ENCODE results near the gene CRYBA2. TPM values are rescaled to one million over a fixed set of nuclear protein-coding genes. Genes with fewer than 3 reads are reported as not detected.

The CRYBA2 gene
- total RNA-seq, 1 experiment from 2014 or later, result not detected

DNA sequence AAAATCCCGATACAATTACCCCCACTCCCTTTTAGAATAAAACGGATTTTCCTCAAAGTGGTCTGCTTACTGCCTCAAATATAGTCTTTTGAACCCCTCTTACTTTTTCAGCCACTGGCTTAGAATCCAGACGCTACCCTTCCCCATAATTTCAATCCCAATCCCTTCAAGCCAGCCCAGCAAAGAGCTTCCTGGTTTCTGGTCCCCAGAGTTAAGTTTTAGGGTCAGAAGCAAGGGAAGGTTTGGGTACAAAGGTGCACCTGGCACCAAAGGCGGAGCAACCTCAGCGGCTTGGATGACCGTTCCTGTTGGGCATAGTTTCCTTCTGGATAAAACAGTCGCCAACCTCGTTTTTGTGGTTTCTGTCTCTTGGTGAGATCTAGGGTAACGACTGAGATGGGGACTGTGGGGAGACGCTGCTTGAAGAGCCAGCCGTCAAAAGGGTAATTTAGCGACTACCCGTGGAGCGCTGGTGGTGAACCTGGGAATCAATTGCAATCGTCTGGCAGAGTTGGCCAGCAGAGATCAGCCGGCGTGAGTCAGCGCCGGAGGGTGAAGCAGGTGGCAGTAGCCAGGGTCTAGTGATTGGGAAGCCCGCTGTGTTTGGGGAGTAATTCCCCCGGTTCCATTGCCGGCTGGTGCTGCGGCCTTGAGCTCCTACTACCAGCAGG, 9.8 kb downstream of the CRYBA2 start:
- DNase-seq (ENCODE audit: extremely low read depth, low read depth), result no peak

DNA sequence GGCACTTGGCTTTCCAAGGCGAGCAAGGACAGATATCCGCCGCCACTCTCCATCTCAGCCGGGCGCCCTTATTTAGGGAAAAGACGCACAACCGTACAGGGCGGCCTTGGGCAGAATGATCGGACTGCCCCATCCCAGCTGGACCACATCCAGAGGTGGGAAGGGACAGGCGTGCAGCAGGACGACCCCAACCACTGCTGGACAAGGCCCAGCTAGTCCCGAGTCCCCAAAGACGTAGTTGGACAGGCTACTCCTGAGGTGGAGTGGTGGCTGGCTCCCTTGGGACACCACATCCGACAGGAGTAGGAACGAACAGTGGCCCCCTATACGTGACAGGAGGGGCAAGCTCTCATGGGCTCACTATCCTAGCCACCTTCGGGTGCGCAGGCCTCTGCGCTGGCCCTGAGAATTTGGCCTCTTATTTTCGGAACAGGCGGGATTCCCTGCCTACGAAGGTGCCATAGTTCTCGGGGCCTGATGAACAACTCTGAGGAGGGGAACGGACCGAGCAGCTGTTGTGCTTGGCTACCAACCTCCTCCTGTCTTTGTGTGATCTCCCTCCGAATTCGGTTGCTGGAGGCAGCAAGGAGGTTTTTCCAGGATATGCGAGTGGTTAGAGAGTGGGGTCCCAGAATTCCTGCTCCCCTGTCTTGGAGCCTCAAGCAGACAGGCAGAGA, 10.5 kb downstream of the CRYBA2 start:
- DNase-seq (ENCODE audit: extremely low read depth, low read depth), result no peak

DNA sequence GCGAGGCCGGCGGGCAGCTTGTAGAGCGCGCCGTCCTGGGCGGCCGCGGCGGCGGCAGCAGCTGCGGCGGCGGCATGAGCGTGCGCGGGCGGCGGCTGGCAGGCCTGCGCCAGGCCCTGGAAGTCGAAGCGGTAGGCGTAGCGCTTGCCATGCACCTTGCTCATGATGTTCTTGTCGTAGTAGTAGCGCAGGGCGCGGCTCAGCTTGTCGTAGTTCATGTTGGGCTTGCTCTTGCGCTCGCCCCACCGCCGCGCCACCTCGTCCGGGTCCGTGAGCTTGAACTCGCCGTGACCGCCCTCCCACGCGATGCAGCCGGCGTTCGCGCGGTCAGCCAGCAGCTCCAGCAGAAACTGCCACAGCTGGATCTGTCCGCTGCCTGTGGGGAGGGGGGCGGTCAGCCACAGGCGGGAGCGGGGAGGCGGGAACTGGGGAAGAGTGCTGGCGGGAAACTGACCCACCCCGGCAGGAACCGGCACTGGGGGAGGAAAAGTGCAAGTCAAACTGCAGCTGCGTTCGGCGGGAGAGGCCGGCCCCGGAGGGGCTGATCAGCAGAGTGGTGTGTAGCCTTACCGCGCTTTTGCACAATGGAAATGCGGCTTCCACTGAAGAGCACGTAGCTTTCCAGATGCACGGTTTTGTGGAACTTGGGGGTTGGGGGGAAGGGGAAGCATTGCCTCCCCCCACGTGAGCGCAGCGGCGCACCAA, 11.2 kb downstream of the CRYBA2 start:
- no peak for DNase-seq (ENCODE audit: extremely low read depth, low read depth)

DNA sequence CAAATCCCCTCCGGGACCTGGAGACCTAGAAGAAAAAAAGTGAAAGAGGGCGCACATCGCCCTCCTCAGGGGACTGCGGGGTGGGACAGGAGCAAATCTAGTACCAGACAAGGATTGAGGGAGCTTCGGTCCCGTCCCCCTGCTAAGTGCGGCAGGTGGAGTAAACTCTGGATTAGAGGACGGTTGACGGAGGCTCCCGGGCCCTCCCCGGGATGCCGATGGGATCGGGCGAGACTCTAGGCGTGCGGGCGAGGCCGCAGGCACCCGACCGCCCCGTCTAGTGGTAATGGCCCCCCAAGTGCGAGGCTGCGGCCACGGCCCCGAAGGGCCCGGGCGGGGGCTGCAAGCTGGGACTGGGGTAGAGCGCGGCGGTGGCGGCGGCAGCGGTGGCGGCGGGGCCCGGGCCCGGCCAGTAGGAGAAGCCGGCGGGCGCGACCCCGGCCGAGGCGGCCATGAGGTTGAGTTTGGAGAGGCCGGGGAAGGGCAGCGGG, 11.8 kb downstream of the CRYBA2 start:
- DNase-seq (ENCODE audit: extremely low read depth, low read depth), result no peak

DNA sequence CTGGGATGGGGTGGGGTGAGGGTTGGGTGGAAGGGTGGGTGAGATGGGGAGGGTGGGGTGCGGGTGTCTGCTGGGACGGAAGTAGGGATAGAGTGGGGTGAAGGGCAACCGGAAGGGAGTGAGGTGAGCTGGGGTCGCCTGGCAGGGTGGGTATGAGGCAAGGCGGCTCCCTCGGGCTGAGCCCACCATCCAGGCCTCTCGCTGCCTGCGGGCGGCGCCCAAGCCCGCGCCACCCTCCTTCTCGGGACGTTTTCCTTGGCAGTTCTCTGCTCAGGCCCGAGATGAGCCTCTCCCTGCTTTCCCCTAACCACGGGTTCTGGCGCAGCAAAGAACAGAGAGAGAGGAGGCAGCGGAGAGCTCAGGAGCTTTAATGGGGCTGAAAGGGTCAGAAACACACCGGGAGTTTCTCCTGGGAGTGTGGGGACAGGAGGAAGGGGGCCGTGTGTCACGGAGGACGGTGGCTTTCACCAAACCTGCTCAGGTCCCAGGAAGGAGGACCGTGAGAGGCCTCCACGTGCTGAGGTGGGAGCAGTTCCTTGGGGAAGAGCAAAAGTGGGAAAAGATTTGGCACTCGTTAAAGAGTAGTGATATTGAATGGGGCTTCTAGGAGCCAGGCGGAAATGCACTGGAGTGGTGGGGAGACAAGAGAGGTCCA, 12.4 kb downstream of the CRYBA2 start:
- no peak for DNase-seq (ENCODE audit: extremely low read depth, low read depth)

DNA sequence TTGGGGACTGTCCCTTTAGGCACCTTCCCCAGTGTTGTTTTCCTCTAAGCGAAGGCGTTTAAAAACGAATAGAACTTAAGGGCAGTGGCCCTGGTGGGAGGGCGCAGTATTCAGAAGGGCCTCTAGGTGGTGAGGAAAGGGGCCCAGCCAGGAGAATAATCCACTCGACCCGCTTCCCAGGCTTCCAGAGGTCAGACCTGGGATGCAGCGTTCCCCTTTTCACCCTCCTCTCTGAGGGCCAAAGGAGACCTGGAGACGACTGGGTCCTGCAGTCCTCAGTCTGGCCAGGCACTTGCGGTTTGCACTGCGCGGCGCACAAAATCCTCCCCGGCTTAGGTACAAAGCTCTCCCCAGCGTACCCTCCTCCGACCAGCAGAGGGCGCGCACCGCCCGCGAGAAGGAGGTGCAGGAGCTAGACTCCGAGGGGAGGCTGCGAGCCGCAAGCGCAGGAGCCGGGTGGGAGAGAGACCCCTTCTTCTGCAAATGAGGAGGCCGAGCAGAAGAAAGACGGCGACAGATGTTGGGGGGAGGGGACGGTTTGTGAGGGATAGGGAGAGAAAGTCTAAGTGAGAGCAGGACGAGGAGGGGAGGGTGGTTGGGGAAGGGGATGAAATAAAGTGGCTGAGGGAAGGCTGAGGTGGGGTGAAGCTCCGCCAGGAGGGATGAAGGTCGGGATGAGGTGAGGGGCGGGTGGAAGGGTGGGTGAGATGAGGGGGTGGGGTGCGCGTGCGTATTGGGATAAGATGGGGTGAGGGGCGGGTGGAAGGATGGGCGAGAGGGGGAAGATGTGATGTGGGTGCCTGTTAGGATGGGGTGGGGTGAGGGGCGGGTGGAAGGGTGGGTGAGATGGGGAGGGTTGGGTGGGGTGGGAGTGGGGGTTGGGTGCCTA, 13.1 kb downstream of the CRYBA2 start:
- DNase-seq (ENCODE audit: extremely low read depth, low read depth), result peak; percentile 77

DNA sequence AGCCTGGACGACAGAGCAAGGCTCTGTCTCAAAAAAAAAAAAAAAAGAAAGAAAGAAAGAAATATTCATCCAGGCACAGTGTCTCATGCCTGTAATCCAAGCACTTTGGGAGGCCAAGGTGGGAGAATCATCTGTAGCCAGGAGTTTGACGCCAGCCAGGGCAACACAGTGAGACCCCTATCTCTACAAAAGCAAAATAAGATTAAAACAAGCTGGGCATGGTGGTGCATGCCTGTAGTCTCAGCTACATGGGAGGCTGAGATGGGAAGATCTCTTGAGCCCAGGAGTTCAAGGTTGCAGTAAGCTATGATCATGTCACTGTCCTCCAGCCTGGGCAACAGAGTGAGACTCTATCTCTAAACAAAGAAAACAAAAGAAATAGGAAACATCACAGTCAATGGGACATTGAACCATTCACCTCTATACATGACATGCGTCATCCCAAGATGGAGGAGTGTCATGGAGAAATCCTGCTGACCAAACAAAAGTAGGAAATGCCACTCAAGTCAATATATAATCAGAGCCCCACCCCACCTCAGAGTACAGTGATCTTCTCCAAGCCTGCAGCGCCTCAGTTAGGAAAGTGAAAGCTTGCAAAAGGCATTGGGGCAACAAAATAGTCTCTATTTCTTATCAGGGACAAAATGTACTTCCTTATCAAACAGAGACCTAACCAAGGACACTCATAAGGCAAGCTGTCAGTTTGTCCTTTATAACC, 18.0 kb downstream of the CRYBA2 start:
- no peak for DNase-seq (ENCODE audit: extremely low read depth, low read depth)

DNA sequence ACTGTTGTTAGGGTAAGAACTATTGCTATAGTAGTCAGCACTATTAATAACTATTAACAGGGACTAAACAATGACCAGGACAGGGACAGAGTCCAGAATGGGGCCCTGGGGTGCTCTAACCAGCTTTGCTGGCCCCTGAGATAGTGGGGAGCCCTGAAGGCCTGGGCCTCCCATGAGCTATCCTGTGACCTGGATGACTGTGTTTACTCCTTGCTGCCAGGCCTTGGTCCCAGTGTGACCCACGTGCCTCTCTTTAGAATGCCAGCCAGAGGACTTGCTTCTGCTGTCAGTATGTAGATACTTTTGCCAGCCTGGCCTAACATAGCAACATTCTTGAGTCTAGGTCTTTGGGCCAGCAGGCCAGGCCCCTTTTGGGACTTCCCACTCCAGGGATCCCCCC, 22.3 kb downstream of the CRYBA2 start:
- DNase-seq (ENCODE audit: extremely low read depth, low read depth), result no peak

DNA sequence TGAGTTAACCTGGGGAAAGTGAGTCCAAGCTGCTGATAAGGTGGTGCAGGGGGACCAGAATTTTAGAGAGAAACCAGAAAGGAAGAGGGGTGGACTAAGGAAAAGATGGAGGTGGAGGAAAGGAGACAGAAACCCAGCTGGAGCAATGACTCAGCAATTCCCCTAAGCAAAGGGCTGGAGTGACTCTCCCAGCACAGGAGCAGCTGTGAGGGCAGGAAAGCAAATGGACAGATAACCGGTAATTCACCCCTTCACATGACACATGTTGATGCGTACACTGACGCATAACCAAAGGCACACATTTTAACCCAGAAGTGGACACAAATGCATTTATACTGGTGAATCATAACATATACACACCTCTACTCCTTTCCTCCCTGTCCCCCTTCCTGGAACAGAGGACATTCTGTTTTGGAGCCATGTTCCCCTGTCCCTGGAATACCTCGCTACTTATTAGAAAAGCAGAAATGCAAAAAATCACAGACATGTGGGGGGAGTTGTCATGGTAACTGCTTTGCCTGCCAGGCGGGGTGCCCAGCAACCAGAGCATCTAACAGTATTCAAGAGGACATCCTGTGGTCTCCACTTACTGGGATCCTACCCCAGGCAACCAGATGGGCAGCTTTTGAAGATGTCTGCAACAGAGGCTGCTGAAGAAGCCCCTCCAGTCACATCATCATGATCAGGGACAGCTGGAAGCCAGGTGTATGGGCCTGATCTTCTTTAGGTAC, 29.0 kb downstream of the CRYBA2 start:
- peak; percentile 78 for DNase-seq (ENCODE audit: extremely low read depth, low read depth)

DNA sequence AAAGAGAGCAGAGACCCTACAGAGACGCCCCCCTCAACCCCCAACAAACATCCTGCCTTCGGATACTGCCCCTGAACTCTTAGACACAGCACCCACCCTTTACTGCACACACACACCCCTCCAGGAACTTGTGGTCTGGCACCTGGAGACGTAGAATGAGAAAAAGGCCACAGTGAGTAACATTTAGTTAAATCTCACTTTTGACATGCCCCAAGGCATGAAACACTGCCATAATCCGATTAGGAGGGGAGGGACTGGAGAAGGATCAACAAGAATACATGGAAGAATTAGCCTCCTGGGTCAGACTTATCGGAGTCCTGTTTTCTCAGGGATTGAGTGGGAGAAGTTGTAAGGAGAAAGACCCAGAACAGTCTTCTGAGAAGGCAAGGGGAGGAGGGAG, 29.6 kb downstream of the CRYBA2 start:
- DNase-seq (ENCODE audit: extremely low read depth, low read depth), result no peak

DNA sequence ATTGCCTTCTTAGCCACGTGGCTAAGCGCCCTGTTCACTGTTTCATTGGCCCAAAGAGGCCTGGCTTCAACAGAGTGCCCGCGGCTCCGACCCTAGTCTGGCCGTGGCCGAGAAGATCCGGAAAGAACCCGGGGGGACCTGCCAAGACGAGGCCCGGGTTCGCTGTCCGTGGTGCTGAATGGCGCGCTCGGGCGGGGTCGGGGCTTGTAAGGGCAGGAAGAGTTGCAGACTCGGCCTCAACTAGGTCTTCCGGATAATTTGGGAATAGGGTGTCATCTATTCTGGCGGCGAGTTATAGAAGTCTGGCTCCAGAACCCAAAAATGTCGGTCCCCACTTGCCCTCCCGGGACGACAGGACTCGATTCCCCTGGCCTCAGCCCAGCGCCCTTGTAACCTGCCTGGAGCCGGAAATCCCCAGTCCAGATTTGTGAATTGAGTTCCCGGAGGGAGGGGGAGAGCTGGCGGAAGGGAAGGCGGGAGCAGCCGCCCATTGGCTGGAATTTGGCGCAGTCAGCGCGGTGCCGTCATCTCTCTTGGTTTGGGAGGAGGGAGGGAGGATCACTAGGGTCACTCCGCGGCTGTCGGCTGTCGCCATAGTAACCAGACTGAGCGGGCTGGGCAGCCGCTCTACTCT, 30.2 kb downstream of the CRYBA2 start:
- peak; percentile 94 for DNase-seq (ENCODE audit: extremely low read depth, low read depth)

DNA sequence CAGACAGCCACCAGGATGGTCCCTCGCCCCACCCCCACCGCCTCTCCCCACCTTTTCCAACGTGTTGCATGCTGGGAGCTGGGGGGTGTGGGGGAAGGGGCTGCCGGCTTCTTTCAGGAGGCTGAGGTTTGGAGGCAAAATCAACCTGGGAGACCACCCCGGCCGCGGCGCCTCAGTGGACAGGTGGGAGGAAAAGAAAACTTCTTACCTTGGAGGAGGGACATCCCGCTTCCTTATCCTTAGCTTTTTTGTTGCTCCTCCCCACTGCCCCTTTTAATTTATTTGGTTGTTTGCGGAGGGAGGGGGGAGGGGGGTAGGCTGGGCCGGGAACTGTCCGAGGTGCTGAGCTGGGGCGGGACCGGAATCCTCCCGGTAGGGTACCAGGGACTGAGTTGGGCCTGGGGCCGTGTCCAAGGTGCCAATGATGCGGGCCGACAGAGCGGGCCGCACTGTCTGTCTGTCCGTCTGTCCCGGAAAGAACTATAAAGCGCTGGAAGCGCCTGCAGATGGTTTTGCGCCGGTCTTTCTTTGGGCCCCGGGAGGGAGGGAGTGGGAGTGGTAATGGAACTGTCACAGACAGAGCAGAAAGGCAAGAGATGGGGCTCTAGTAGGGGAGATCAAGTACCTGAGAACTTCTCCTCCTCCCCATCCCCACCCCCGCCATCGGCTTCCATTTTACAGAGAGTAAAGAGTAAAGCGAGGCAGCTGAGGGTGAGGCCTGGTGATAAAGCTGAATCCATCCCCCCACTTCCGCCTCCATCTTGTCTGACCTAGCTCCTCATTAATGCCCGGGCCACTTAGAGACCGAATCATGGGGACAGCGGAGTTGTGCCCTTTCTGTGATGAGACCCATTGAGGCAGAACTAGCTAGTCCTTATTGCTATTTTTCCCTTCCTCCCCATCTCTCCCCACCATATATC, 31.3 kb downstream of the CRYBA2 start:
- no peak for DNase-seq (ENCODE audit: extremely low read depth, low read depth)

DNA sequence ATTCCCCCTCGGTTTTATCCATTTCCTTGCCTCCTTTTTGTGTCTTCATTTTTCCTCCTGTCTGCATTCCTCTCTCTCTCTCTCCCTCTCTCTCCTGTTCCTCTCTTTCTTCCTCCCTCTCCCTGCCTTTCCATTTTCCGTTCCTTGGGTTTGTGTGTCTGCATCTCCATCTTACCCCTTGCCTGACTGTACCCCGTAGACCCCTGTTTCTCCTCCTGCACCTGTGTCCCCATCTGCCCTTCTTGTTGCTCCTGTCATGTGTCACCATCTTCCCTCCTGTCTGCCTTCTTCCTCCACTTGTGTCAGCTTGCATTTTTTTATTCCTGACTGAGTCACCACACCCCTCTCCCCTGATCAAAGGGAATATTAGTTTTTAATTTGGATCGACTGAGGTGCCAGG, 32.0 kb downstream of the CRYBA2 start:
- no peak for DNase-seq (ENCODE audit: extremely low read depth, low read depth)

DNA sequence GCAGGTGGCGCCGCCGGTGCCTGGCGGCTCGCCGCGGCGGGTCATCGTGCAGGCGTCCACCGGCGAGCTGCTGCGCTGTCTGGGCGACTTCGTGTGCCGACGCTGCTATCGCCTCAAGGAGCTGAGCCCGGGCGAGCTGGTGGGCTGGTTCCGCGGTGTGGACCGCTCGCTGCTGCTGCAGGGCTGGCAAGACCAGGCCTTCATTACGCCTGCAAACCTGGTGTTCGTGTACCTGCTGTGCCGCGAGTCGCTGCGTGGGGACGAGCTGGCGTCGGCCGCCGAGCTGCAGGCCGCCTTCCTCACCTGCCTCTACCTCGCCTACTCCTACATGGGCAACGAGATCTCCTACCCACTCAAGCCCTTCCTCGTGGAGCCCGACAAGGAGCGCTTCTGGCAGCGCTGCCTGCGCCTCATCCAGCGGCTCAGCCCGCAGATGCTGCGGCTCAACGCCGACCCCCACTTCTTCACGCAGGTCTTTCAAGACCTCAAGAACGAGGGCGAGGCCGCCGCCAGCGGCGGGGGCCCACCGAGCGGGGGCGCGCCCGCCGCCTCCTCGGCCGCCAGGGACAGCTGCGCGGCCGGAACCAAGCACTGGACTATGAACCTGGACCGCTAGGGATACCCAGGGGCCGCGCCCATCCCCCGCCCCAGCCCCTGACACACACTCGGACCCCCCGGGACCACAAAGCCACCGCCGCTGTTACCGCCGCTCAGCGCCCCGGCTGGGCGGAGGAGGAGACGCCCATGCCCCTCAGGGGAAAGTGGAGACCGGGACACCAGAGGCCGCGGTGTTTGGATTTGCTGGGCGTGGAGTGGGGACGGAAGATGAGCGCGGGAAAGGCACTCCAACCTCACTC, 32.7 kb downstream of the CRYBA2 start:
- DNase-seq (ENCODE audit: extremely low read depth, low read depth), result no peak

DNA sequence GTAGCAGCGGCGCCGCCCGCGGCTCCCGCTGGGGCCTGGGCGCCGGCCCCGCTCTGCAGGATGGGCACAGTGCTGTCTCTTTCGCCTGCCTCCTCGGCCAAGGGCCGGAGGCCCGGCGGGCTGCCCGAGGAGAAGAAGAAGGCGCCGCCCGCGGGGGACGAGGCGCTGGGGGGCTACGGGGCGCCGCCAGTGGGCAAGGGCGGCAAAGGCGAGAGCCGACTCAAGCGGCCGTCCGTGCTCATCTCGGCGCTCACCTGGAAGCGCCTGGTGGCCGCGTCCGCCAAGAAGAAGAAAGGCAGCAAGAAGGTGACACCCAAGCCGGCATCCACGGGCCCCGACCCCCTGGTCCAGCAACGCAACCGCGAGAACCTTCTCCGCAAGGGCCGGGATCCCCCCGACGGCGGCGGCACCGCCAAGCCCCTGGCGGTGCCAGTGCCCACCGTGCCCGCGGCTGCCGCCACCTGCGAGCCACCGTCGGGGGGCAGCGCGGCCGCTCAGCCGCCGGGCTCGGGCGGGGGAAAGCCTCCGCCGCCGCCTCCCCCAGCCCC, 33.4 kb downstream of the CRYBA2 start:
- no peak for DNase-seq (ENCODE audit: extremely low read depth, low read depth)

DNA sequence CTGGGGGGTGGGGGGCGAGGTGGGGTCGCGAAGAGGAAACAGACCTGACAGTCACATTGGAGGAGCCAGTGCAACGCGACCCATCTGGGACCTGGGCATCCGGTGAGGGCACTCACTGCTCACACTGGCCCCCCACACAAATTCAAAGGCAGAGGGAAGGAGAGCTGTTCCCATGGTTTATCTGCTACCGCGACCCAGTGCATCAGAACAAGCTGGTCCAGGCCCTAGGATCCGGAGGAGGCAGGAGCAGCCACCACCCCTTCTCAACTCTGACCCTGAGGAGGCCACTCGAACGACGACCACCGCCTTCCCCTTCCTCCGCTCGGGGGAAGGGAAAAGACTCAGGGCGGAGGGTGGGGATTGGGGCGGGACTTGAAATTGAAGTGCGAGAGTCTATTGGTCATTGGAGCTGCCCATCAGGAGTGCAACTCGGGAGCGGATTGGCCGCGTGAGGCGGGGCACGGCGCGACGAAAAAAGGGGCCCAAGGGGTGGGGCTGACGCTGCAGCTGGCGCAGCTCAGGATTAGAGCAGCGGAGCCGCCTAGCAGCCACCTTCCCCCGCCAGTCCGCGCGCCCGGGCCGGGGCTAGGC, 34.0 kb downstream of the CRYBA2 start, which contains the start of gene CDK5R2:
Gene CDK5R2 (plus strand): TSS at position 526 of the 591 bp plus-strand sequence. CDS start 155 bp downstream, outside the sequence.
- DNase-seq (ENCODE audit: extremely low read depth, low read depth), result peak; percentile 84

Measured in NCI-H460 (cell line).